ENCODE data around the gene SS18L1.

GRCh38 chr20:62186096-62186426 is 42.5 kb downstream of the SS18L1 start:
- TF ChIP-seq GRHL2 (CRISPR knock-in tag; IDR thresholded peaks at IDR 0.05; ENCODE audit: insufficient replicate concordance, severe bottlenecking) (no peak), ZNF138 (CRISPR knock-in tag; conservative IDR thresholded peaks at IDR 0.05) (no peak), ELF4 (CRISPR knock-in tag; IDR thresholded peaks at IDR 0.05; ENCODE audit: low read depth) (no peak), ZNF416 (CRISPR knock-in tag; IDR thresholded peaks at IDR 0.05) (no peak), CTCF (IDR thresholded peaks at IDR 0.05) (no peak), RELA (CRISPR knock-in tag; IDR thresholded peaks at IDR 0.05; ENCODE audit: borderline replicate concordance) (no peak), ZNF219 (CRISPR knock-in tag; IDR thresholded peaks at IDR 0.05; ENCODE audit: borderline replicate concordance) (no peak), ATF3 (CRISPR knock-in tag; conservative IDR thresholded peaks at IDR 0.05) (no peak), SP1 (CRISPR knock-in tag; conservative IDR thresholded peaks at IDR 0.05) (no peak), MAX (CRISPR knock-in tag; IDR thresholded peaks at IDR 0.05) (no peak), GABPB1 (CRISPR knock-in tag; IDR thresholded peaks at IDR 0.05) (no peak)

All from WTC11 (cell line).